HCT116 (cell line): ENCODE measurements around the gene NDOR1. TPM values are rescaled to one million over a fixed set of nuclear protein-coding genes. Genes with fewer than 3 reads are reported as not detected.

Experiments used
- ATF3 ChIP-seq: IDR thresholded peaks from 2 replicates; pipeline ENCODE4 v1.6.1; 2012
- CBX3 ChIP-seq: IDR thresholded peaks from 2 replicates; pipeline ENCODE4 v1.6.1; 2012; ENCODE audit warnings: low read depth
- CEBPB ChIP-seq: IDR thresholded peaks from 2 replicates; pipeline ENCODE4 v1.6.1; 2012; ENCODE audit warnings: low read depth
- EGR1 ChIP-seq: IDR thresholded peaks from 2 replicates; pipeline ENCODE4 v1.6.1; 2012; ENCODE audit warnings: low read depth
- ELF1 ChIP-seq: IDR thresholded peaks from 2 replicates; pipeline ENCODE4 v1.6.1; 2012; ENCODE audit warnings: low read depth, borderline replicate concordance
- EZH2 ChIP-seq: fragments of 200-600 bp; sonication (generic); IDR thresholded peaks from 2 replicates; pipeline ENCODE4 v1.6.1; 2017; ENCODE audit warnings: antibody characterized with exemption, mixed run types
- EZH2phosphoT487 ChIP-seq: fragments of 200-600 bp; IDR thresholded peaks from 2 replicates; pipeline ENCODE4 v1.6.1; 2018; ENCODE audit warnings: antibody characterized with exemption, borderline replicate concordance
- FOSL1 ChIP-seq: IDR thresholded peaks from 2 replicates; pipeline ENCODE4 v1.6.1; 2012; ENCODE audit warnings: low read depth
- JUND ChIP-seq: IDR thresholded peaks from 2 replicates; pipeline ENCODE4 v1.6.1; 2012
- POLR2A ChIP-seq: IDR thresholded peaks from 2 replicates; pipeline ENCODE4 v1.7.0; 2011; ENCODE audit warnings: borderline replicate concordance; ENCODE audit not compliant: insufficient read depth, insufficient read length; ENCODE audit errors: extremely low read depth
- POLR2AphosphoS5 ChIP-seq: IDR thresholded peaks from 2 replicates; pipeline ENCODE4 v1.6.1; 2011; ENCODE audit warnings: mild to moderate bottlenecking, low read depth, low read length, moderate library complexity
- RAD21 ChIP-seq: IDR thresholded peaks from 2 replicates; pipeline ENCODE4 v1.6.1; 2012; ENCODE audit warnings: low read depth, mild to moderate bottlenecking
- SIN3A ChIP-seq: IDR thresholded peaks from 2 replicates; pipeline ENCODE4 v1.6.1; 2012; ENCODE audit warnings: low read depth
- SRF ChIP-seq: IDR thresholded peaks from 2 replicates; pipeline ENCODE4 v1.6.1; 2012; ENCODE audit warnings: low read depth
- TCF7L2 ChIP-seq: IDR thresholded peaks from 2 replicates; pipeline ENCODE4 v1.7.0; 2011; ENCODE audit warnings: borderline replicate concordance, inconsistent platforms; ENCODE audit not compliant: insufficient read depth, insufficient read length; ENCODE audit errors: extremely low read depth
- ZBTB33 ChIP-seq: IDR thresholded peaks from 2 replicates; pipeline ENCODE4 v1.6.1; 2011; ENCODE audit warnings: mild to moderate bottlenecking, low read length, moderate library complexity; ENCODE audit not compliant: insufficient replicate concordance; ENCODE audit errors: extremely low read depth
- ZNF274 ChIP-seq: fragments of 200-500 bp; sonication (Bioruptor generic); IDR thresholded peaks from 2 replicates; pipeline ENCODE4 v1.6.1; 2014; ENCODE audit warnings: mild to moderate bottlenecking, low read depth, low read length, inconsistent platforms
- total RNA-seq: library from RNA; stranded (reverse); gene quantifications from one replicate; pipeline ENCODE4 v1.2.1, GENCODE V29; 2021; ENCODE audit not compliant: unreplicated experiment

The NDOR1 gene
- total RNA-seq, 1 experiment from 2014 or later: 28.4 TPM

- TF ChIP-seq FOSL1: no peak
- no peak for TF ChIP-seq ZNF274
- peak; percentile 95 for TF ChIP-seq POLR2A
- no peak for TF ChIP-seq ATF3
- no peak for TF ChIP-seq ELF1
- TF ChIP-seq SIN3A: no peak
- TF ChIP-seq SRF: no peak
- TF ChIP-seq EZH2phosphoT487: no peak
- TF ChIP-seq CBX3: no peak
- no peak for TF ChIP-seq TCF7L2
- no peak for TF ChIP-seq RAD21
- TF ChIP-seq ZBTB33: no peak
- no peak for TF ChIP-seq JUND
- TF ChIP-seq POLR2AphosphoS5: peak; percentile 99
- TF ChIP-seq EZH2: no peak
- no peak for TF ChIP-seq EGR1
- TF ChIP-seq CEBPB: no peak
- TF ChIP-seq, all 23 proteins: peak for 4
These were observed 4.9 kb upstream of the NDOR1 start, which contains the start of gene TPRN (continued) for GRCh38 chr9:137200311-137201204.
